ENCODE measurements around the gene DONSON. TPM values are rescaled to one million over a fixed set of nuclear protein-coding genes. Genes with fewer than 3 reads are reported as not detected.

The DONSON gene
- polyA plus RNA-seq, 2 of the 4 experiments (the other 2 are of a cell fraction): 20.7 to 32.0 TPM

GRCh38 chr21:33562389-33562788, 26.1 kb downstream of the DONSON start:
- Histone ChIP-seq H3K4me2 (no peak overlapping the region), H3K9me3 (no peaks in the 10 kb centered on the region), H3K27ac (no peak overlapping the region), H3K4me3 (no peak overlapping the region), H3K4me1 (no peaks in the 10 kb centered on the region)
- ATAC-seq: no peak
- CTCF ChIA-PET: interaction anchor here (1.1 kb wide), 1 partner anchor 11 kb away, joined by 3 read pairs; no protein-coding TSS in a partner anchor
- WGBS (ENCODE audit: missing lambda C conversion rate): 96% methylated on average over 2 of the region's 2 CpGs
- no peak for FAIRE-seq
- TF ChIP-seq EHMT2 (IDR thresholded peaks at IDR 0.05; ENCODE audit: low read depth): no peak
- POLR2A ChIA-PET: no interaction called here
- DNase-seq (ENCODE audit: low read depth in 1 of 2, low spot score in 1 of 2): no peak

- no peaks in the 10 kb centered on the region for H3K4me1 ChIP-seq
- DNase-seq (ENCODE audit: low read depth in 1 of 2, low spot score in 1 of 2) (no peak), FAIRE-seq (no peak), ATAC-seq (no peak)
- H3K9me3 ChIP-seq: no peaks in the 10 kb centered on the region
- H3K4me3 ChIP-seq: no peak overlapping the region
- 88% methylated on average over 2 of the region's 2 CpGs for WGBS (ENCODE audit: missing lambda C conversion rate)
- no peak overlapping the region for H3K4me2 ChIP-seq
- ChIA-PET CTCF (interaction anchor here (1.1 kb wide), 1 partner anchor 12 kb away, joined by 3 read pairs; no protein-coding TSS in a partner anchor), POLR2A (no interaction called here)
- TF ChIP-seq USF2 (IDR thresholded peaks at IDR 0.05) (no peak), KDM1A (IDR thresholded peaks at IDR 0.05; ENCODE audit: low read depth) (no peak), MAFK (IDR thresholded peaks at IDR 0.05; ENCODE audit: partially characterized antibody) (no peak), RNF2 (IDR thresholded peaks at IDR 0.05; ENCODE audit: borderline replicate concordance, low read depth) (no peak), CHD2 (IDR thresholded peaks at IDR 0.05; ENCODE audit: low read length, partially characterized antibody) (no peak), CBX8 (IDR thresholded peaks at IDR 0.05) (no peak), GATA3 (IDR thresholded peaks at IDR 0.05; ENCODE audit: borderline replicate concordance) (no peak), ESRRA (IDR thresholded peaks at IDR 0.05; ENCODE audit: borderline replicate concordance, low read length) (no peak), ATOH8 (CRISPR knock-in tag; IDR thresholded peaks at IDR 0.05; ENCODE audit: low read depth) (no peak), RARB (CRISPR knock-in tag; IDR thresholded peaks at IDR 0.05) (no peak), NPAS2 (CRISPR knock-in tag; IDR thresholded peaks at IDR 0.05; ENCODE audit: borderline replicate concordance) (no peak), NFE2L2 (conservative IDR thresholded peaks at IDR 0.05; ENCODE audit: low read length) (no peak)
- TF ChIP-seq, protein P1, sequence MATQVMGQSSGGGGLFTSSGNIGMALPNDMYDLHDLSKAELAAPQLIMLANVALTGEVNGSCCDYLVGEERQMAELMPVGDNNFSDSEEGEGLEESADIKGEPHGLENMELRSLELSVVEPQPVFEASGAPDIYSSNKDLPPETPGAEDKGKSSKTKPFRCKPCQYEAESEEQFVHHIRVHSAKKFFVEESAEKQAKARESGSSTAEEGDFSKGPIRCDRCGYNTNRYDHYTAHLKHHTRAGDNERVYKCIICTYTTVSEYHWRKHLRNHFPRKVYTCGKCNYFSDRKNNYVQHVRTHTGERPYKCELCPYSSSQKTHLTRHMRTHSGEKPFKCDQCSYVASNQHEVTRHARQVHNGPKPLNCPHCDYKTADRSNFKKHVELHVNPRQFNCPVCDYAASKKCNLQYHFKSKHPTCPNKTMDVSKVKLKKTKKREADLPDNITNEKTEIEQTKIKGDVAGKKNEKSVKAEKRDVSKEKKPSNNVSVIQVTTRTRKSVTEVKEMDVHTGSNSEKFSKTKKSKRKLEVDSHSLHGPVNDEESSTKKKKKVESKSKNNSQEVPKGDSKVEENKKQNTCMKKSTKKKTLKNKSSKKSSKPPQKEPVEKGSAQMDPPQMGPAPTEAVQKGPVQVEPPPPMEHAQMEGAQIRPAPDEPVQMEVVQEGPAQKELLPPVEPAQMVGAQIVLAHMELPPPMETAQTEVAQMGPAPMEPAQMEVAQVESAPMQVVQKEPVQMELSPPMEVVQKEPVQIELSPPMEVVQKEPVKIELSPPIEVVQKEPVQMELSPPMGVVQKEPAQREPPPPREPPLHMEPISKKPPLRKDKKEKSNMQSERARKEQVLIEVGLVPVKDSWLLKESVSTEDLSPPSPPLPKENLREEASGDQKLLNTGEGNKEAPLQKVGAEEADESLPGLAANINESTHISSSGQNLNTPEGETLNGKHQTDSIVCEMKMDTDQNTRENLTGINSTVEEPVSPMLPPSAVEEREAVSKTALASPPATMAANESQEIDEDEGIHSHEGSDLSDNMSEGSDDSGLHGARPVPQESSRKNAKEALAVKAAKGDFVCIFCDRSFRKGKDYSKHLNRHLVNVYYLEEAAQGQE (IDR thresholded peaks at IDR 0.05): no peak
- TF ChIP-seq, protein P2, sequence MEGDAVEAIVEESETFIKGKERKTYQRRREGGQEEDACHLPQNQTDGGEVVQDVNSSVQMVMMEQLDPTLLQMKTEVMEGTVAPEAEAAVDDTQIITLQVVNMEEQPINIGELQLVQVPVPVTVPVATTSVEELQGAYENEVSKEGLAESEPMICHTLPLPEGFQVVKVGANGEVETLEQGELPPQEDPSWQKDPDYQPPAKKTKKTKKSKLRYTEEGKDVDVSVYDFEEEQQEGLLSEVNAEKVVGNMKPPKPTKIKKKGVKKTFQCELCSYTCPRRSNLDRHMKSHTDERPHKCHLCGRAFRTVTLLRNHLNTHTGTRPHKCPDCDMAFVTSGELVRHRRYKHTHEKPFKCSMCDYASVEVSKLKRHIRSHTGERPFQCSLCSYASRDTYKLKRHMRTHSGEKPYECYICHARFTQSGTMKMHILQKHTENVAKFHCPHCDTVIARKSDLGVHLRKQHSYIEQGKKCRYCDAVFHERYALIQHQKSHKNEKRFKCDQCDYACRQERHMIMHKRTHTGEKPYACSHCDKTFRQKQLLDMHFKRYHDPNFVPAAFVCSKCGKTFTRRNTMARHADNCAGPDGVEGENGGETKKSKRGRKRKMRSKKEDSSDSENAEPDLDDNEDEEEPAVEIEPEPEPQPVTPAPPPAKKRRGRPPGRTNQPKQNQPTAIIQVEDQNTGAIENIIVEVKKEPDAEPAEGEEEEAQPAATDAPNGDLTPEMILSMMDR (IDR thresholded peaks at IDR 0.05): no peak
- no peak overlapping the region for H3K27ac ChIP-seq
Measured at GRCh38 chr21:33561373-33561772, 27.1 kb downstream of the DONSON start.

DNA sequence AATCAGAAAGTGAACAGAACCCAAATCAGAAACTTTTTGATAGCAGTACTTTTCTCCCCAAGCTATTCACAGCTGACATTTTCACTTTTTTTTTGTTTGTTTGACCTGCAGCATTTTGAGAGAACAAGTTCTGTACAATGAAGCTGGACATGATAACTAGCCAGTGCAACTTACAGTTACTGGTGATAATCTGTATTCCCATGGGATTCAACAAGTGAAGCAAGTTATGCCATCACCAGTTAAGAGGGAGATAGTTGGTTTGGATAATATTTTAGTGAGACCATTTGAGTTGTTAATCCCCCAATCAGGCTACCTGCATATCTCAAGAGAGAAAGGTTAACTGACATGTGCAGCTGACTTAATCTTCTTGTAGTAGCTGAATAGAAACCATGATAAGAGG, 27.5 kb downstream of the DONSON start:
- CTCF ChIA-PET: no interaction called here
- POLR2A ChIA-PET: no interaction called here
- no peak for FAIRE-seq
- TF ChIP-seq JUNB (IDR thresholded peaks at IDR 0.05) (no peak), MYC (IDR thresholded peaks at IDR 0.05; ENCODE audit: borderline replicate concordance, low read length) (no peak), CBX2 (IDR thresholded peaks at IDR 0.05; ENCODE audit: borderline replicate concordance, low read depth) (no peak), HDAC2 (IDR thresholded peaks at IDR 0.05) (no peak), NR3C1 (IDR thresholded peaks at IDR 0.05) (no peak), EP300 (IDR thresholded peaks at IDR 0.05) (no peak), RARB (CRISPR knock-in tag; IDR thresholded peaks at IDR 0.05) (no peak), SMC3 (IDR thresholded peaks at IDR 0.05) (no peak), GATA3 (IDR thresholded peaks at IDR 0.05; ENCODE audit: borderline replicate concordance) (no peak), NFE2L2 (conservative IDR thresholded peaks at IDR 0.05; ENCODE audit: low read length) (no peak), CEBPB (IDR thresholded peaks at IDR 0.05) (no peak), CHD2 (IDR thresholded peaks at IDR 0.05; ENCODE audit: low read length, partially characterized antibody) (no peak)
- TF ChIP-seq, protein P3, sequence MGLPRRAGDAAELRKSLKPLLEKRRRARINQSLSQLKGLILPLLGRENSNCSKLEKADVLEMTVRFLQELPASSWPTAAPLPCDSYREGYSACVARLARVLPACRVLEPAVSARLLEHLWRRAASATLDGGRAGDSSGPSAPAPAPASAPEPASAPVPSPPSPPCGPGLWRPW (IDR thresholded peaks at IDR 0.05): no peak
- TF ChIP-seq, protein P1 (IDR thresholded peaks at IDR 0.05): no peak

More for the DNA sequence above, 27.5 kb downstream of the DONSON start:
- no peaks in the 10 kb centered on the region for H3K9me3 ChIP-seq
- no peak overlapping the region for H3K4me2 ChIP-seq
- H3K4me1 ChIP-seq: no peaks in the 10 kb centered on the region
- no peak for DNase-seq (ENCODE audit: low read depth in 1 of 2, low spot score in 1 of 2)
- no peak overlapping the region for H3K4me3 ChIP-seq
- H3K27ac ChIP-seq: no peak overlapping the region
- no peak for ATAC-seq
